Choroid plexus epithelial cell (primary cell): Measurements from ENCODE around the gene ENPP4.

Source experiments
- DNase-seq: peaks from one replicate; pipeline ENCODE4 v3.0.0-alpha.2; 2010; ENCODE audit warnings: low read depth
- H3K4me3 ChIP-seq: 2 replicates; pipeline ENCODE4 v1.5.1; 2011; ENCODE audit warnings: low read depth, mild to moderate bottlenecking, control low read depth, low read length, moderate library complexity
- TF ChIP-seq, protein P1 (sequence below): conservative IDR thresholded peaks from 2 replicates; pipeline ENCODE4 v1.5.1; 2011; ENCODE audit warnings: low read depth, mild to moderate bottlenecking, control low read depth, inconsistent platforms, low read length, moderate library complexity

Gene ENPP4

GRCh38 chr6:46159229-46159628 lies 29.4 kb downstream of the ENPP4 start:
- TF ChIP-seq, protein P1, sequence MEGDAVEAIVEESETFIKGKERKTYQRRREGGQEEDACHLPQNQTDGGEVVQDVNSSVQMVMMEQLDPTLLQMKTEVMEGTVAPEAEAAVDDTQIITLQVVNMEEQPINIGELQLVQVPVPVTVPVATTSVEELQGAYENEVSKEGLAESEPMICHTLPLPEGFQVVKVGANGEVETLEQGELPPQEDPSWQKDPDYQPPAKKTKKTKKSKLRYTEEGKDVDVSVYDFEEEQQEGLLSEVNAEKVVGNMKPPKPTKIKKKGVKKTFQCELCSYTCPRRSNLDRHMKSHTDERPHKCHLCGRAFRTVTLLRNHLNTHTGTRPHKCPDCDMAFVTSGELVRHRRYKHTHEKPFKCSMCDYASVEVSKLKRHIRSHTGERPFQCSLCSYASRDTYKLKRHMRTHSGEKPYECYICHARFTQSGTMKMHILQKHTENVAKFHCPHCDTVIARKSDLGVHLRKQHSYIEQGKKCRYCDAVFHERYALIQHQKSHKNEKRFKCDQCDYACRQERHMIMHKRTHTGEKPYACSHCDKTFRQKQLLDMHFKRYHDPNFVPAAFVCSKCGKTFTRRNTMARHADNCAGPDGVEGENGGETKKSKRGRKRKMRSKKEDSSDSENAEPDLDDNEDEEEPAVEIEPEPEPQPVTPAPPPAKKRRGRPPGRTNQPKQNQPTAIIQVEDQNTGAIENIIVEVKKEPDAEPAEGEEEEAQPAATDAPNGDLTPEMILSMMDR, result no peak
- no peak for DNase-seq

GRCh38 chr6:46160102-46160501 lies 30.3 kb downstream of the ENPP4 start:
- H3K4me3 ChIP-seq, result no peak overlapping the region
- no peak for DNase-seq
- TF ChIP-seq, protein P1, result no peak

More at GRCh38 chr6:46159229-46159628, 29.4 kb downstream of the ENPP4 start:
- H3K4me3 ChIP-seq, result no peak overlapping the region

DNA sequence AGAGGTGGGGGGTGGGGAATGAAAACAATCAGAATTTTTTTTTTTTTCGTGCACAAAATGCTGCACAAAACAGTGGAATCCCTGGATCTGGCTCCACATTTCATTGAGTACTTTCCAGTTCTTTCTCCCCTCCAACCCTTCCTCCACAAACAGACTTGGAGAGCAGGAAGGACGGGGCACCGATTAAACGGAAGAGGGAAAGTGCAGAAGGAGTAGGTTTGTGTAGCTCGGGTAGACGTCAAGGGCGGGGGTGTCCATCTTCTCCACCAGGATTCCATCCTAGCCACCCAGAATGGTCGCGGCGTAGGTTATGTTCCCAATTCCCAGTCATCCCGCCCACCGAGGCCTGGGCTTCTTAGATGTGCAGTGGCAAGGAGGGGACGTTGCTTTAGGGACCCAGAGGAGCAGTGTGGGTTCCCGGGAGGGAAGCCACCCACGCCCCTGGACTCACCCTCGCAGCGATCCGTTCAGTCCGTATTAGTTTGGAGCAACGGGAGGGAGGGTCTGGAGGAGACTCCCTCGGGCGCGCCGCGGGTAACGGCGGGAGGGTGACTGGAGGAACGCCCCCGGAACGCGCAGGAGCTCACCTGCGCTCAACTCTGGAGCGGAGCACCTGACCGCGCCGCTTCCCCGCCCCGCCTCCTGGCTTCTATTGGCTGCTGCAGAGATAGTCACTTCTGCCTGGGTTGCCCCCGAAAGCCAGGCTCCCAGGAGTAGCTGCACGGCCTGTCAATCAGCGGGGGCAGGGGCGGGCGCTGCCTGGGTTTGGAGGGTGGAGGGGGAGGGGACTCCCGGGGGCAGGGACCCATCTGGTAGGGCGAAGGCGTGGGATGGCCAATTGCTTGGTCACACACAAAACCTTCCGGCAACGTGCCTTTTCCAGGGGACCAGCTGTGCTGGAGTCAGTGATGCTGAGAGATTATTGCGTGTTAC lies 40.8 kb downstream of the ENPP4 start, which contains the start of gene ENPP5:
TSS of gene ENPP5 (minus strand) at position 624 of the 933 bp plus-strand sequence. CDS start 2,718 bp downstream, outside the sequence.
- peak; percentile 9 for DNase-seq
- TF ChIP-seq, protein P1, result no peak
- peak within 1 kb of the TSS; percentile 44 for H3K4me3 ChIP-seq

- TF ChIP-seq, protein P1, result no peak
Observed at GRCh38 chr6:46172176-46172575, 42.4 kb downstream of the ENPP4 start.

GRCh38 chr6:46174904-46175303 lies 45.1 kb downstream of the ENPP4 start:
- TF ChIP-seq, protein P1, result no peak
- DNase-seq, result no peak
- no peak overlapping the region for H3K4me3 ChIP-seq

More at GRCh38 chr6:46172176-46172575, 42.4 kb downstream of the ENPP4 start:
- H3K4me3 ChIP-seq, result no peak overlapping the region
- no peak for DNase-seq

GRCh38 chr6:46175446-46175845 lies 45.7 kb downstream of the ENPP4 start:
- DNase-seq, result no peak
- no peak overlapping the region for H3K4me3 ChIP-seq
- TF ChIP-seq, protein P1, result no peak
